GM19463 (cell line): ENCODE data around the gene PRKD3.
A peak's percentile ranks its signal among the peaks of the same experiment; 100 is the strongest.

ENCODE experiments used
- ATAC-seq: cut with Tn5 transposase; IDR thresholded peaks from one replicate; pipeline ENCODE4 v1.9.1; 2021; ENCODE audit warnings: mild to moderate bottlenecking, moderate library complexity; ENCODE audit not compliant: unreplicated experiment

Gene PRKD3

DNA sequence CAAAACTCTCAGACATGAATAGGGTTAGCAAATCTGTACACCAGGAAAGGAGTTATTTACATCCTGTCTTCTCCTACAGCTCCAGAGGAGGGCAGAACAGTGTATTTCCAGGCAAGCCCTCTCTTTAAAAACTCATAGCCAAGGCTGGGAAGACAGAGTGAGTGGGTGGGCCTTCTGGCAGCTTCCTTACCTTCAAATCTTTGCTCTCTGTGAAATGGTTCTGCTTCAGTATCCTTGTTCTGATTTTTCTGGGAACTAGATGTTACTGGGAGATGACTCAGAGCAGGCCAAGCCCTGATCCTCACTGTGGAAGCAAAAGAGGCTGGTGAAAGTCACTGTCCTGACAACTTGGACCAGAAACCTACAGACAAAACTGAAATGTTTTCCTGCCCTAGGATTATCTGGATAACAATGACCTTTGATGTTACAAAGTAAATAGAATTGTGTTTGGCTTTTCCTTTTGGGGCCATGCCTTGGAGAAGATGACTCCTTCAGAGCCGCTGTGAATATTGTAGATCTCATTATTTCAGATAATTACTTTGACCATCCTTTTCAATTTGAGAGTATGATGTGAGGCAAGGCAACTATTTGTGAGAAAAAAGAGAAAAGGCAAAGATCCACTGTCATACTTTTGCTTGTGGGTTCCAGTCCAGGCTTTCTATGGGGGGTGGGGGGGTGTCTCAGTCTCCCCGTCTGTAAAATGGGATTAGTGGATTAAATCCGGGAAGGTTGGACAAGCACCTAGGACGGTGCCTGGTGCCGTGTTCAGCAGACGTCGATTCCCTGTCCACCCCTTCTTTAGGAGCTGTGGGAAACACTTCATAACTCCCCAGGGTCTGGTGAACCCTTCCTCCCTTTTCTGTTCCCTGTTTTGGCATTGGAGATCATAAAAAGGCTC lies 19.2 kb upstream of the PRKD3 start:
- no peak for ATAC-seq

DNA sequence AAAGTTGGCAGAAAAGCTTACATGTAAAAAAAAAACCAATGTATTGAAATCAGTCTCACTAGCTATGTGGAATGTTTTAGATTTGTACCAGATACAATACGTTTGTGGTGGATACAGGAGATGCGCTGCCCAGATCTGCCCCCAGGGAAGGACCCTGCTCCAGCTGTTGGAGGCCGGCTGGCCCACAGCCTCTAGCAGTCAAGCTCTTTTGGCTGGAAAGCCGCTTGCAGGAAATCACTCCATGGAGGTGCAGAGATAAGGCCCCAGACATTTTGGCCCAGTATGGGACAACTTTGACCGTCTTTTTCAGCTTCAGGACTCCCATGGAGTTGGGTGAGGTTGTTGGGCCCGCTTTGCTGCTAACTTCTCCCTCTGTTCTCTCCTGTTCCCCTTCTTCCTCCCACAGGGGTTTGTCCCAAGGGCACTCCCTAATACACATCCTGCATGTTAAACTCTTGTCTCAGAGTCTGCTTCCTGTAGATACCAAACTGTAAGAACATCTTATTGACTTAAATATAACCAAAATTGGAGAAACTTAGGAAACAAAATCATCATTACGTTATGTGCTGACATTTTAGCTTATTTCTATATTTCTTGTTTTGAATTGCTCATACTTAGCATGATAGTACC lies 18.1 kb upstream of the PRKD3 start:
- ATAC-seq, result no peak

DNA sequence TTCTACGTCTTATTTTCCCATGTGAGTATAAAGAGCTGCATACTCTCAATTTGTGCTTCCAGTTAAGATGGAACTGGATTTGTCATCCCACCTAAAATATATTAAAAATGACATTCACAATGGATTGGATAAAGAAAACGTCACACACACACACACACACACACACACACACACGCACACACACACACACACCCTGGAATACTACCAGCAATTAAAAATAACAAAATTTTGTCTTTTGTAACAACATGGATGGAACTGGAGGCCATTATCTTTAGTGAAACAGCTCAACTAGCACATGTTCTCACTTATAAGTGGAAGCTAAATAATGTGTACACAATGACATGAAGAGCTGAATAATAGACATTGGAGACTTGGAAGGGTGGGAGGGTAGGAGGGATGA lies 16.0 kb upstream of the PRKD3 start:
- no peak for ATAC-seq

DNA sequence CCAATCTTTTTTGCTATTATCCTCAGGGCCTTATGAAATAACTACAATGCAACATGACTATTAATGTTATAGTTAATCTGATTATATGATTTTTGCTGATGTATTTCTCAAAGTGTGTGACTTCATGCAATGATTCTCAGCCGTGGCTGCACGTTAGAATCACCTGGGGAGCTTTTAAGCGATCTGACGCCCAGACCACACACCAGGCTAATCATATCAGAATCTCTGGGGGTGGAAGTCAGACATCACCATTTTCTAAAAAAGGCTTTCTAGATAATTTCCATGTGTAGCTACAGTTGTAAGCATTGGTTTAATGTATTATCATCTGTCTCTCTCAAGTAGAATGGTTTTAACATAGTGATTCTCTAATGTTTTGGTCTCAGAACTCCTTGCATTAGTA lies 14.3 kb upstream of the PRKD3 start:
- no peak for ATAC-seq

DNA sequence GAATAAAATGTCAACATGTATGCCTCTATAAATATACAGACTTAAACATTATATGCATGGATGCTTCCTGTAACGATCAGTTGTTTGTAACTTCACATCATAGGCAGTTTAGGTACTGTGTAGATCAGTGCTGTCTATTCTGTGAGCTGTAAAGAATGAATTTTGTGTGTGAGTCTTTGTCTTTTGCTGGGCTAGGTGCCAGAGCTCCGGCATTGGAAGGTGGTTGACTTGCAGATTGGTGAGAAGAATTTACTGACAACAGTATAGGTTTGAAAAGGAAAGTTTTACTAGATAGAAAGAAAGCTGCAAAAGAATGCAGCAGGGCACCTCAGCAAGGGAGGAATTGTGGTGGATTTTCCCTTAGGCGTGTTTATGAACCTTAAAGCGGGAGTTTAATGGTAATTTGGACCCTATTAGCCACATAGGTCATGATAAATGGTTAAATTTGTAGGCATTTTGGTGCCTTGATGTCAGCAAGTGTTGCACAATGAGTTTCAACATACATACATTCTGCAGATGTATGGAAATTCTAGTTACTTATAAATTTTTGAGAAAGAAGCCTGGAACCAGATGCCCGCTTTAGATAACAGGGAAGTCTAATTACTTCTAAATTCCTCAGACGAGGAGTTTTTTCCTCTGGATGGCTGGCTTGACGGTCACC lies 13.1 kb upstream of the PRKD3 start:
- no peak for ATAC-seq

DNA sequence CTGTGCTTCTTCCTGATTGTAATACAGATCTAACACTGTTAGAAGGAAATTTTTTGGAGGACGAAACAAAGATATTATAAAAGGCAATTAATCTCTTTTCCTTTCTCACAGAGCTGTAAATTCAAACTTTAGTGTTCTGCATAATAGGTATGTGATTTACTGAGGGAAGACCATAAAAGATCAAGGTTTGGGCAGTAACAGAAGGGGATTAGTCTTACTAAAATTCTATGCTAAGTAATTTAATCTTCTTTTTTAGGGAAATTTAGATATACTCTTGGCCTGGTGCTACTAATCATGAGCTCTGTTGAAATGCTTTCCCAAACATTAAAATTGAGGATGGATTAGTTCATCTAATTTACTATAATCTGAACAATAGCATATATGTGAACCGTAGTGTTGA lies 11.0 kb upstream of the PRKD3 start:
- ATAC-seq, result no peak

DNA sequence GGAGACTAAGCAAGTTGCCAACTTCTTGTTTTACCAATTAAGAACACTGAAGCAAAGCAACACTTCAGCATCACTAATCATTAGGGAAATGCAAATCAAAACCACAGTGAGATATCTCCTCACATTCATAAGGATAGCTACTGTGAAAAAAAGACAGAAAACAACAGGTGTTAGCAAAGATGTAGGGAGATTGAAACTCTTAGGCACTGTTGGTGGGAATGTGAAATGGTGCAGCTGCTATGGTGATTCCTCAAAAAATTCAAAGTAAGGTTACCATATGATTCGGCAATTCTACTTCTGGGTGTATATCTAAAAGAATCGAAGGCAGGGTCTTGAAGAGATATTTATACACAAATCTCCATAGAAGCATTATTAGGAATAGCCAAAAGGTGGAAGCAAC lies 8.6 kb upstream of the PRKD3 start:
- ATAC-seq, result no peak

DNA sequence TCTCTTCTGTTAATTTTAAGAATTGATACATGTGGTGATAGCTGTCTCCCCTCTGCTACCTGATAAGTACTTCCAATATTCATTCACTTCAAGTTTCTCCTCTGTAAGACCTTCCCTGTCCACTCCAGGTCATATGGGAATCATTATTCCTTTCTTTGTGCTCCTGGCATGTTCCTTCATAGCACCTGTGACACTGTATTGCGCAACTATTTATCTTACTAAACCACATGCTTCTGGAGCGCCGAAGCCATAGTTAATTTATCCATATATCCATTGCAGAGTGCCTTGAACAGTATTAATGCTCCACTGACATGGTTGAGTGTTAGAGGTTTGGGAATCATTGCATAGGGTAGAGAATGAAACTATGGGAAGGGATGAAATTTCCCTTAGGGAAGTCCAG lies 7.9 kb upstream of the PRKD3 start:
- no peak for ATAC-seq

DNA sequence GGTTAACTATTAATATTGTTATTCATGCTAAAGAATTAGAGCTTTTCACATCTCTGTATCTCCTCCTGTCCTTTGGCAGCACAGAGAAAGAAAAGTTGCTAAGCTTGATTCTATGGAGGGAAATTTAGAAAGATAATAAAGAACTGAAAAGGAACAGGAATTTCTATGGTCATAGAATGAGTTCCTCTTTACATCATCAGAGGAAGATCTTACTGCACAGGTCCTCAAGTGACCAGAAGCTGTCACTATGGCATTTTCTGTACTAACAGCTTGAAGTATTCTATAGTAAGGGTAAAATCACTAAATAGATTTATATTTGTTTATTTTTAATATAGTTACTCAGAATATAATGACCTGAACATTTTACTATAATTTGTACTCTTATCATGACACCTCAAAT lies 6.0 kb upstream of the PRKD3 start:
- ATAC-seq, result no peak

DNA sequence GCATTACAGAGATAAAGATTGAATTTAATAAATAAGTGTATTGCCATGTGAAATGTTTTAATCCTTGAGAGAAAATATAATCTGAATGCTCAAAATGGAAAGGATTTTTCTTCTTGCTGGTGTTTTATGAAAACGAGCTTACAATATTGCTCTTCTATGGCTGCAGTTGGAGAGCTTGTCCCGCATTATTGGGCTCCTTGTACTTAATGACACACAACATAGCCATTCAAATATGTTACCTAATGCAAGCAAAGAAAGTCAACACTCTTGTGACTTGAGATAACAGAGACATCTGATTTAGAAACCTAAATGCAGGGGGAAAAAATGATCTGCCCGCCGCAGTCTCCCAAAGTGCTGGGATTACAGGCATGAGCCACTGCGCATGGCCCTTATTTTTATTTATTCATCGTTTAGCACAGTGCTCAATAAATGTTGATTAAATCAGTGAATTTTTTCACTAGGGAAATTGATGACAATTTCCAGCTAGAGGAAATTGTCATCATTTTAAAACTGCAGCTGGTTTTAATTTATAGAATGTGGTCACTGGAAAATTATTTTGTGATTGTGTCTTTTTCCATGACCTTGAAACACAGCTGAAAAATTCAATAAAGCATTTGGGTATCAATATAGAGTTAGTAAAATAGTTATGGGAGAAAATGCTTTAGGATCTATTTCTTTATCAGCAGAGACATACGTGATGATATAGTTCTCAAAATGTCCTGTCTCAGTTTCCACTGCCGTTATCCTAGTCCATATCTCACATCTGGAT lies 2.4 kb upstream of the PRKD3 start:
- ATAC-seq, result no peak

DNA sequence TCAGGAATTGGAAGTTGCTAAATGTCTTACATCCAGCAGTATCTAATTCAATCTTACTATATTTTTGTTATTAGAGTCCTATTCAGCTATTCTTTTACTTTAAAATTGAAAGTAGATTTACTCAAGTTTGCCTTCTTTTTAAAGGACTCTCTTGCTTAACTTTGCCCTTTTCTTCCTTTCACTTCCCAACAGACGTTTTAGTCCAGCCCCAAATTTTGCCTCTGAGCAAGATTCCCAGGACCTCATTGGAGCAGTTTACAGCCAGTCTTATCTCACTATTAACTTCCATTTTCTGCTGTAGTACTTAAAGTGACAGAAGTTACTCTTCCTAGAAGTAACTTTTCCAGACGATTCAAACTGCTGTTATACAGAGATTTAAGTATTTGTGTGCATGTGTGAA lies 1.7 kb upstream of the PRKD3 start:
- no peak for ATAC-seq

DNA sequence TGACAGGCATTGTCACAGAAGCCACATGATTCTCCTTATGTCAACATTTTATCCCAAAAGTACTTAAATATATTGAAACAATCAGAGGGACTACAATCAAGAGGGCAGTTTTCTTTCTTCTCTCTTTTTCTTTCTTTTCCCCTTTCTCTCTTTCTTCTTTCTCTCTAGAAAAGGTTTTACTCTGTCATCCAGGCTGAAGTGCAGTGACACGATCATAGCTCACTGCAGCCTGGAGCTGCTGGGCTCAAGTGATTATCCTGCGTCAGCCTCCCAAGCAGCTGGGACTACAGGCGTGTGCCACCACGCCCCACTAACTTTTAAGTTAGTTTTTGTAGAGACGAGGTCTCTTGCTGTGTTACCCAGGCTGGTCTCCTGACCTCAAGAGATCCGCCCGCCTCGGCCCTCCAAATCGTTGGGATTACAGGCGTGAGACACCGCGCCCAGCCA lies 1.0 kb upstream of the PRKD3 start:
- ATAC-seq, result no peak

DNA sequence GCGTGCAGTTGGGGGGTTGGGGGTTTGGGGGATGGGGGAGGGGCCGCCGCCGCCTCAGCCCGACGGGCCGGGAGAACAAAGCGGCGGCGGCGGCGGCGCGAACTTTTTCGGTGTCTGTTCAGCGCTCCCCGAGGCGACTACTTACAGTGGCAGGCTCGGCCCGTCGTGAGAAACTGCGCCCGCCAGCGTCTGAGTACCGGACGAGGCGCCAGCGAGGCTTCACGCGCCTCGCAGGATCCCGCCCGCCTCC lies 172 bp downstream of the PRKD3 start:
- ATAC-seq, result no peak

DNA sequence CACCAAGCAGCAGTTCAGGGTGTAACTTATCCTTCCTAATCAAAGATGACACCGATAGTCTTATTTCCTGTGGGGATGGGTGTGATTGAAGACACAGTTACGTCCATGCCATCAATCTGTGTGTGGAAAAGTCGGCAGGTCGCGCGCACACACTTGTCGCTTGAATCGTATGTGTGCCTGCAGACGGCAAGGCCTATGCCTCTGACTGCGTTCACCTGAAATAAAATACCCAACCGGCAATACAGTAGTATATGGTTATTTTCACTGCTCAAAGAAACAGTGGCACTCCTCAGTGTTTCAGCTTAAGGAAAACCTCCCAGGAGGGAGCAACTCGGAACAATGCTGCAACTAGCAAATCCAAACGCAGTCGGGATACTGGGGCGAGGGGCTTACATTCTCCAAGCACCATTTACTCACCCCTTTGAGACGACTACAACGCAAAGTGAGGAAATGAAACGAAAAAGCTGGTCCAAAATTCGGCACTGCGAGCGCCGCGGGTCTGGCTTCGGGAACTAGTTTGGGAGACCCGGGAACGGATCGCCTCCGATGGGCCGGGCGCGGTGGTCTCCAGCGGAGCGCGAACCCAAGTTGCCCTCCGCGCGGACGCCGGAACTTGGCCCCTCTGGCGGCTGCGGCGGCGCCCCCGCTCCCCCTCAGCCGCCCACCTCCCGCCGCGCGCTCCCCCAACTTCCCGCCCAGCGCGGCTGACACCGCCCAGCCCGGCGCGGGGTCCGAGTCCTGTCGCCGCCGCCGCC lies 675 bp downstream of the PRKD3 start:
- ATAC-seq, result peak; percentile 25

DNA sequence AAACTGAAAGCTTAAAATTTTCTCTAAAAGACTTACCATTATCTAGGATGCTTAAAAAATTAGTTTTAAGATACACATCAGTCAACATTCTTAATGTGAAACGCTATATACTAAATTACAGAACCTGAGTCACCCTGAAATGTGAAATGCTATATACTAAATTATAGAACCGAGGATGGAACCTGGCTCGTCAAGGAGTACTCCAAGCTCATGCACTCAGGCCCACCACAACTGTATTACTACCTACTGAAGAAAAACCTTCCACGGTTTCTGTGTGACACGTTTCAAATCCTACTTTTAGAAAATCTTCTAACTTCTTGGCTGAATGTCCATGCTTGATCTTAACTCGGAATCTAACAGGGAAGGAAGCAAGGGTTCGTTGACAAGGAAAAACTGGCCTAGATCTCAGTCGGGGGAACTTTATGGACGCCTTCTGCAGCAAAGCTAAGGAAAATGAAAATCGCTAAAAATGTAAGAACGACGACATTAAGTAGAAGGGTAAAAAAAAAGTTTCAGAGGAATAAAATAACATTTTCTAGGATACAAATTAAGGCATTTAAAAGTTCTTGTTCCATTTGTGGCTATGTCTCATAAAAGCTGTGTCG lies 1.4 kb downstream of the PRKD3 start:
- no peak for ATAC-seq

DNA sequence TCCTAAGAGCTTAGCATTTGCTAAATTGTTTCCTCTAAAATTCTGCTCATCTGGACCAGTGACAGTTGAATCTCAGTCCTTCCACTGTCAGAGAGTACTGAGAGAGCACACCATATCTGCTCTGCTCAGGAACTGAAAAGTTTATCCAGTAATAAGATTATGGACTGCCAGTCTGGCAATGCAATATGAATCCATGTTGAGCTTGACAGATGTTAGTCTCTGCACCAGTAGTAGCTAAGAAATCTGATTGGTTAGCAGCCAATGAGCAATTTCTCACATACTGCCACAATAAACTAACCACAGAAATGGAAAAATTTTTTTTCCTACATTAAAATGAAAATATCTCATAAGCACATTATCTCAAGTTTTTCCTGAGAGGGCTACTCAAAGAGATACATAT lies 2.3 kb downstream of the PRKD3 start:
- no peak for ATAC-seq

DNA sequence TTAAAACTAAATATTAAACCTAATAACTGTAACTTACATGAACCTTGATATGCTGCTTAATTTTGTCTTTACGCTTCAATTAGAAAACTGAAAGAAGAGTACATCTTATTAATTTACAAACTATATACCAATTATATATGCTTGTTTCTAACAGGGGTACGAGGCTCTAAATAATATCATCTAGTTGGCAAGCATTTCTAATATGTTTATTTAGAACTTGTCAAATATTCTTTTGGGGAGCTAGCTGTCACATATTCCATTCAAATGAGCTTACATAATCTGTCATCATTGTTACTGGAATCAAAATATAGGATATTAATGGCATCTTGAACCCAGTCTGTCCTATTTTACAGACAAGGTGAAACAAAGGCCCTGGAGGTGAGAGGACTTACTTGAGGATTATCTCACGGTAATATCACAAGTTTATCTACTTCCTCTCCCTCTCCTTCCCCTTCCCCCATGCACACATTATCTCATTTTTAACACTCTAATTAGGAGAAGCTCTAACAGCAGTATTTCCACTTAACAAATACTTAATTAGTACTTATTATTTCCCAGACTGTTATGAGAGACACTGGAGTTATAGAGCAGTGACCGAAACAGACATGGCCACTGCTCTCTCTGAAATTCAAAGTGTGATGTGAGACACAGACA lies 3.5 kb downstream of the PRKD3 start:
- ATAC-seq, result no peak

DNA sequence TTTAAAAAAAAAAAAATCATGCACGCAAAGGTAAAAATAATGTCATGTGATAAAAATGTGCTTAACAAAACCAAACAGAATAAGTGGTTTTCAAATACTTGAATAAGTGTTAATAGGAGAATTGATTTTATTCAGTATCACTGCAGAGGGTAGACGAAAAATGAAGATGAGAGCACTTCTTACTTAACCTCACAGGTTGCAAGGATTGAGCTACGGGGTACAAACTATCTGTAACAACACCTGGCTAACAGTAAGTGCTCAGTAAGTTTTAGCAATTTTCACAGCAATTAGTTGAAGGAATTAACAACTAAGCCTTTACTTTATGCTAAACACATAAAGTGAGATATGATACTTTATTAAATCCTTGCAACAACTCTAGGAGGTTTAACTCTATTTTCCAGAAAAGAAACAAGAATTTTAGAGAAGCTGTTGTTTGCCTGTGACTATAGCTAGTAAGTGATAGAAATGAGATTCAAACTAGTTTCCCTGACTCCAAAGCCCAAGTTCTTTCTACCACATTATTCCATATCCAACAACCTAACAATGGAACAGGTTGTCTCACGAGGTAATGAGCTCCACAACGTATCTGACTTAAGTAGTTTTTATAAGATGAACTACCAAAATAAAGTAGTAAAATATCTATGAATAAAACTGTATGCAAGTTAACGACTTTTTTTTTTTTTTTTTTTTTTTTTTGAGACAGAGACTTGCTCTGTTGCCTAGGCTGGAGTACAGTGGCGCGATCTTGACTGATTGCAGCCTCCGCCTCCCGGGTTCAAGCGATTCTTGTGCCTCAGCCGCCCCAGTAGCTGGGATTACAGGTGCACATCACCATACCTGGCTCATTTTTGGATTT lies 4.7 kb downstream of the PRKD3 start:
- ATAC-seq, result no peak

DNA sequence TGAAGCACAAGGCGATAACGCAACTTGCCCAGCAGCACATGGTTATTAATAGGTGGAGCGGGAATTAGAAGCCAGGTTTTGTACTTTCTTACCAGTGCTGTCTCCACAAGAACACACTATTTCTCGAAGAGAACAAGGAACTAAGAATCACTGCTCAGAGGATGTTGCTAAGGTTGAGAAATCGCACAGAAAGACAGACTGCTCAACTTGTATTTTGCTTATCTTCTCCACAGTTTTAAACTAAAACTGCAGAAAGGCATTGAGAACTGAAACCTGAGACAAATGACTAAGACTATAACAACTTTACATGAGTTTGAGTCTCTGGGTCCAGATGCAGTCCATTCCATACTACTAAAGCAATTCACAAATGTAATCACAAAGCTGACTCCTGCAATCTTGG lies 6.2 kb downstream of the PRKD3 start:
- peak; percentile 84 for ATAC-seq
